SK-N-SH (cell line): ENCODE results near the gene ALPI.

Experiments
- EZH2phosphoT487 ChIP-seq: fragments of 200-600 bp; sonication (generic); IDR thresholded peaks from 2 replicates; pipeline ENCODE4 v1.6.1; 2017; ENCODE audit warnings: low read depth, mixed run types, mild to moderate bottlenecking, antibody characterized with exemption, moderate library complexity, borderline replicate concordance
- JUND ChIP-seq: IDR thresholded peaks from 2 replicates; pipeline ENCODE4 v1.4.0; 2012
- MXI1 ChIP-seq: IDR thresholded peaks from 2 replicates; pipeline ENCODE4 v1.6.1; 2012; ENCODE audit warnings: mild to moderate bottlenecking, low read depth, low read length, improper control_type of control experiment
- TF ChIP-seq, protein P1 (sequence below): fragments of 200-600 bp; sonication (generic); IDR thresholded peaks from 2 replicates; pipeline ENCODE4 v1.6.1; 2017; ENCODE audit warnings: antibody characterized with exemption, mild to moderate bottlenecking, moderate library complexity

DNA sequence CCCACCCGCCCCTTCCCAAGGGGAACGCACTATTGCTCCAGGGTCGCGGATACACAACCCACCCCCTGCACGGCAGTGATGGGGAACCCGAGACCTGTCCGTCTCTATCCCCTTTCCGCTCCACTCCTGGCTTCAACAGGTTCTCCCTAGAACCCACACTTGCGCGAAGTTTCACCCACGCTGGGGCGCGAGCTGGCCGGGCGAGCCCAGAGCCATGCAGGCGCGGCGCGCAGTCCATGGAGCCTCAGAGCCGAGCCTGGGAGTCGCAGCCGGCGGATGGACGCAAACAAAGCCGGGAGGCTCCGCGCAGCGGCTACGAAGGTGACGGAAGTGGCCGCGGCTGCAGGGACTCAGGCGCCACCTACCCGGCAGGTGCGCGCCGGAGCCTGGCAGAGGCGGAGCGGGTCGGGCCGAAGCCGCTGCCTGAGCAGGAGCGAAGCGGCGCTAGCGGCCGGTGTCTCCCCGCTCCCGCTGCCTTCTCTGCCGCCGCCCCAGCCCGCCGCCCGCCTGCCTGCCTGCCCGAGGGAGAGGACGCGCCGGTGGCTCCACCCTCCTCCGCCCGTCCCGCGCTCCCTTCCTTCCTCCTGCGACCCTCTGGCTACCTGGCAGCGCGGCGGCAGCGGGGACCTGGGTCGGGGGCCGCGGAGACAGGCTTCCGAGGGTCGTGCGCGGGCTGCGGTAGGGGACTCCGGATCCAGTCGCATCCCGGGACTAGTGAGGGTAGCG lies 35.3 kb upstream of the ALPI start:
- TF ChIP-seq EZH2phosphoT487: no peak
- TF ChIP-seq MXI1: no peak
- TF ChIP-seq, protein P1, sequence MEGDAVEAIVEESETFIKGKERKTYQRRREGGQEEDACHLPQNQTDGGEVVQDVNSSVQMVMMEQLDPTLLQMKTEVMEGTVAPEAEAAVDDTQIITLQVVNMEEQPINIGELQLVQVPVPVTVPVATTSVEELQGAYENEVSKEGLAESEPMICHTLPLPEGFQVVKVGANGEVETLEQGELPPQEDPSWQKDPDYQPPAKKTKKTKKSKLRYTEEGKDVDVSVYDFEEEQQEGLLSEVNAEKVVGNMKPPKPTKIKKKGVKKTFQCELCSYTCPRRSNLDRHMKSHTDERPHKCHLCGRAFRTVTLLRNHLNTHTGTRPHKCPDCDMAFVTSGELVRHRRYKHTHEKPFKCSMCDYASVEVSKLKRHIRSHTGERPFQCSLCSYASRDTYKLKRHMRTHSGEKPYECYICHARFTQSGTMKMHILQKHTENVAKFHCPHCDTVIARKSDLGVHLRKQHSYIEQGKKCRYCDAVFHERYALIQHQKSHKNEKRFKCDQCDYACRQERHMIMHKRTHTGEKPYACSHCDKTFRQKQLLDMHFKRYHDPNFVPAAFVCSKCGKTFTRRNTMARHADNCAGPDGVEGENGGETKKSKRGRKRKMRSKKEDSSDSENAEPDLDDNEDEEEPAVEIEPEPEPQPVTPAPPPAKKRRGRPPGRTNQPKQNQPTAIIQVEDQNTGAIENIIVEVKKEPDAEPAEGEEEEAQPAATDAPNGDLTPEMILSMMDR: no peak
- no peak for TF ChIP-seq JUND
